Panc1 (cell line): ENCODE data around the gene MXRA8. TPM values are rescaled to one million over a fixed set of nuclear protein-coding genes. Genes with fewer than 3 reads are reported as not detected.

Experiments used
- ATAC-seq: fragments of 200-7000 bp; cut with Tn5 transposase; 2 replicates; pipeline ENCODE4 v1.9.1; 2020; ENCODE audit warnings: mild to moderate bottlenecking, moderate library complexity
- BruUV-seq: library from RNA; stranded (reverse); fragments of 400-500 nt; replicated peaks from 2 replicates; lab custom pipeline; 2021; lab: Mats Ljungman, UMichigan
- CTCF ChIA-PET: fragments of 300-600 bp; sonication (Branson Sonifier 250); formaldehyde crosslinking; loops from one replicate; lab custom pipeline; 2022; ENCODE audit warnings: antibody characterized with exemption; lab: Charles Lee
- POLR2A ChIA-PET: fragments of 300-600 bp; sonication (Branson Sonifier 250); formaldehyde crosslinking; loops from one replicate; lab custom pipeline; 2022; ENCODE audit warnings: antibody characterized with exemption; lab: Charles Lee
- DNase-seq: peaks from one replicate; pipeline ENCODE4 v3.0.0-alpha.2; 2010; ENCODE audit warnings: low read depth, low spot score
- H3K27ac ChIP-seq: 2 replicates; pipeline ENCODE4 v1.5.1; 2011; ENCODE audit warnings: mild to moderate bottlenecking, low read length, inconsistent platforms
- H3K27me3 ChIP-seq: fragments of 200-500 bp; sonication (Bioruptor generic); 2 replicates; pipeline ENCODE4 v1.6.0; 2014; ENCODE audit warnings: low read length, inconsistent platforms; ENCODE audit not compliant: control insufficient read depth, insufficient read depth
- H3K36me3 ChIP-seq: fragments of 200-500 bp; sonication (Bioruptor generic); 2 replicates; pipeline ENCODE4 v1.5.1; 2014; ENCODE audit warnings: inconsistent platforms, mild to moderate bottlenecking, low read length, moderate library complexity; ENCODE audit not compliant: control insufficient read depth, insufficient read depth
- H3K4me1 ChIP-seq: 2 replicates; pipeline ENCODE4 v1.5.1; 2011; ENCODE audit warnings: inconsistent platforms, mild to moderate bottlenecking, low read length, moderate library complexity; ENCODE audit not compliant: control insufficient read depth, insufficient read depth
- H3K4me3 ChIP-seq, 2 experiments: 2 replicates each; pipeline ENCODE4 v1.5.1; 2011 to 2012; ENCODE audit warnings: low read depth in 2 of 2, low read length in 2 of 2, mild to moderate bottlenecking in 2 of 2, inconsistent platforms in 1 of 2, moderate library complexity in 1 of 2
- H3K9me3 ChIP-seq: fragments of 200-500 bp; sonication (Bioruptor generic); 2 replicates; pipeline ENCODE4 v1.5.1; 2014; ENCODE audit warnings: low read depth, mild to moderate bottlenecking, inconsistent platforms, low read length, moderate library complexity; ENCODE audit not compliant: control insufficient read depth, insufficient read depth
- CTCF ChIP-seq: fragments of 450-650 bp; IDR thresholded peaks from 2 replicates; pipeline ENCODE4 v1.5.1; 2017; ENCODE audit warnings: mild to moderate bottlenecking
- POLR2AphosphoS5 ChIP-seq: IDR thresholded peaks from 2 replicates; pipeline ENCODE4 v1.6.1; 2012; ENCODE audit warnings: mild to moderate bottlenecking, low read depth, low read length, moderate library complexity
- SIN3A ChIP-seq: IDR thresholded peaks from 2 replicates; pipeline ENCODE4 v1.6.1; 2012; ENCODE audit warnings: low read depth, mild to moderate bottlenecking, low read length, moderate library complexity, borderline replicate concordance; ENCODE audit not compliant: insufficient read depth
- TCF7L2 ChIP-seq: IDR thresholded peaks from 2 replicates; pipeline ENCODE4 v1.6.1; 2011; ENCODE audit warnings: mild to moderate bottlenecking, low read depth, low read length, inconsistent platforms
- in situ Hi-C: cut with HindIII; loops from 2 replicates; pipeline ENCODE4 v1.10.0; 2016; ENCODE audit warnings: low sequenced_read_pairs, low pct_unique_long_range_greater_than_20kb
- intact Hi-C: fragments of 100-400 bp; cut with micrococcal nuclease; formaldehyde crosslinking; loops from one replicate; pipeline ENCODE4 v1.10.0; 2022; ENCODE audit not compliant: unreplicated experiment
- total RNA-seq: library from RNA; stranded (reverse); gene quantifications from one replicate; pipeline ENCODE4 v1.2.1, GENCODE V29; 2021; ENCODE audit not compliant: unreplicated experiment
- TF ChIP-seq, protein P1 (sequence below), 2 experiments: IDR thresholded peaks; 2 replicates each; pipeline ENCODE4 v1.6.1; 2011 to 2012; ENCODE audit warnings: low read depth in 2 of 2, control low read depth in 1 of 2, low read length in 1 of 2, mild to moderate bottlenecking in 1 of 2, moderate library complexity in 1 of 2; ENCODE audit not compliant: insufficient read depth in 1 of 2

MXRA8 gene
- total RNA-seq, 1 experiment from 2014 or later, result 96.0 TPM

DNA sequence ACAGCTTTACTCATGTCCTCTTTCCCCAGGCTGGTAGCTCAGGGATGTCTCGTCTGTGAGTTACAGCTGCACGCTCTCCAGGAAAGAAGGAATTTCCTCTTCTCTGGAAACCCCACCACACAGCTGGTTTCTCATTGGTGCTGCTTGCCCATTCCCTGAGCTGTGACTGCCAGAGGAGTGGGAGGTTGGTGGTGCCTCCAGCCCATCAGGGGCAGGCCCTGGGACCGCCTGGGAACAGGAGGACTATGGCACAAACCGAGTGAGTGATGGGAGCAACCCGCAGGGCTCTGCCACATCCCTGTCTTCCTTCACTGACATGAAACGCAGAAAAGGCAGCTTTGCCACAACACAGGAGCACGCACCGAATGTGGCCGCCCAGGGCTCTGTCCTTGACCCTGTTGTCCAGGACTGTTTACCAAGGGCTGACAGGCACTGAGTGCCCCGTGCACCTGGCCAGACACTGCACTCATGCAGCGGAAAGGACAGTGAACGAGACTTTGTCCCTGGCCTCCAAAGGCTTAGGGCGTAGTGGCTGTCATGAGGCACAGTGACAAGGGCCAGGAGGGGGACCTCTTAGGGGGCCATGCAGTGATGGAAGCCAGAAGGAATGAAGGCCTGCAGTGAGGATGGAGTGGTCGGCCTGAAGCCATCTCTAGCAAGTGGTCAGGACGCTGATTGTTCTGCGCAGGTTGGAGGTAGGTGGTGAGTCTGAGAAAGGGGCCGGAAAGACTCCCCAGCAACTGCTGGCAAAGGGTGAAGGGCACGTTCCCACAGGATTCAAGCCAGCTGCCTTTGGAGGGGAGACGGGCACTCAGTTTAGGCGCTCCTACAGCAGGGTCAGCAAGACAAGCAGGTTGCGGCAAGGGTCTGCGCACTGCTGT lies 42.5 kb upstream of the MXRA8 start:
- H3K4me3 ChIP-seq, result peak overlapping the region; percentile 93 to 94
- intact Hi-C loops, result loop anchor here (5.0 kb wide), 1 partner anchor 36 kb away; the partner anchor contains the start of gene VWA1
- TSS peak; percentile 93 for BruUV-seq
- peak overlapping the region; percentile 98 for H3K27ac ChIP-seq
- TF ChIP-seq, protein P1, sequence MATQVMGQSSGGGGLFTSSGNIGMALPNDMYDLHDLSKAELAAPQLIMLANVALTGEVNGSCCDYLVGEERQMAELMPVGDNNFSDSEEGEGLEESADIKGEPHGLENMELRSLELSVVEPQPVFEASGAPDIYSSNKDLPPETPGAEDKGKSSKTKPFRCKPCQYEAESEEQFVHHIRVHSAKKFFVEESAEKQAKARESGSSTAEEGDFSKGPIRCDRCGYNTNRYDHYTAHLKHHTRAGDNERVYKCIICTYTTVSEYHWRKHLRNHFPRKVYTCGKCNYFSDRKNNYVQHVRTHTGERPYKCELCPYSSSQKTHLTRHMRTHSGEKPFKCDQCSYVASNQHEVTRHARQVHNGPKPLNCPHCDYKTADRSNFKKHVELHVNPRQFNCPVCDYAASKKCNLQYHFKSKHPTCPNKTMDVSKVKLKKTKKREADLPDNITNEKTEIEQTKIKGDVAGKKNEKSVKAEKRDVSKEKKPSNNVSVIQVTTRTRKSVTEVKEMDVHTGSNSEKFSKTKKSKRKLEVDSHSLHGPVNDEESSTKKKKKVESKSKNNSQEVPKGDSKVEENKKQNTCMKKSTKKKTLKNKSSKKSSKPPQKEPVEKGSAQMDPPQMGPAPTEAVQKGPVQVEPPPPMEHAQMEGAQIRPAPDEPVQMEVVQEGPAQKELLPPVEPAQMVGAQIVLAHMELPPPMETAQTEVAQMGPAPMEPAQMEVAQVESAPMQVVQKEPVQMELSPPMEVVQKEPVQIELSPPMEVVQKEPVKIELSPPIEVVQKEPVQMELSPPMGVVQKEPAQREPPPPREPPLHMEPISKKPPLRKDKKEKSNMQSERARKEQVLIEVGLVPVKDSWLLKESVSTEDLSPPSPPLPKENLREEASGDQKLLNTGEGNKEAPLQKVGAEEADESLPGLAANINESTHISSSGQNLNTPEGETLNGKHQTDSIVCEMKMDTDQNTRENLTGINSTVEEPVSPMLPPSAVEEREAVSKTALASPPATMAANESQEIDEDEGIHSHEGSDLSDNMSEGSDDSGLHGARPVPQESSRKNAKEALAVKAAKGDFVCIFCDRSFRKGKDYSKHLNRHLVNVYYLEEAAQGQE (IDR thresholded peaks at IDR 0.05; ENCODE audit: insufficient read depth in 1 of 2, low read depth in 2 of 2, low read length in 1 of 2), result peak in 1 of 2 experiments; percentile 40; a peak in 1 of 4 replicates
- TF ChIP-seq POLR2AphosphoS5 (peak; percentile 62), SIN3A (no peak), CTCF (no peak), TCF7L2 (no peak)
- H3K36me3 ChIP-seq, result peaks cover 13% of the 10 kb centered on the region
- ChIA-PET POLR2A (interaction anchor here (0.6 kb wide), 1 partner anchor 102 kb away, joined by 5 read pairs; no protein-coding TSS in a partner anchor), CTCF (no interaction called here)
- in situ Hi-C loops, result no loop called here
- H3K9me3 ChIP-seq, result no peaks in the 10 kb centered on the region
- peaks cover 54% of the 10 kb centered on the region for H3K4me1 ChIP-seq
- no peaks in the 10 kb centered on the region for H3K27me3 ChIP-seq
- DNase-seq (no peak), ATAC-seq (peak; percentile 3)

DNA sequence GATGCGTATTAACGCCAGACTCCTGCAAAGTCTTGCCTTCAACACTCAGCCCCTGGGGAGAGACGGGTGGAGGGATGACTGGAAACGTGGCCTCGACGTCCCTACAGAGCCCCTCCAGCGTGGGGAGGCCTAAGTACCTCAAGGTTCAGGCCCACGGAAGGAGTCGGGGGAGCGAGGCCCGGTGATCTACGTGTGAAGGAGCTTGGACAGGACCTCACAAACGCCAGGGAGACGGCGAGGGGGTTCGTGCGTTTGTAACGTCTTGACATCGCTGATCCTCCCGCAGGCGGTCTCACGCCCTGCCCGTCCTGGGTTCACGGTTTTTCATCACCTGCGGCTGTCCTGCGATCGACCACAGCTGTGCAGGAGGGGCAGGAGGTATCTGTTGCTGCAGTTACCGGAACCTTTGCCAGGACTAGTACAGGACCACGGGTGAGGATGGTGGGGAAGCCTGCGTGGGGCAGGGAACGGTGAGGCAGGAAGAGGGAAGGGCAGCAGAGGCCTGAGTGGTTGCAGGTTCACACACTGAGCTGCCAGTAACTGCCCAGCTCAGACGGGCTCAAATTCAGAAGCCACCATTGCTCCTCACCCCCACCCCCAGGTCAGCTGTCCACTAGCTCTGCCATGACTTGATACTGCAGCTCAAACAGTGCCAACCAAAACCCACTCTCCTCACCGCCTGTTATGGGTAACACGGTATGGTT lies 41.7 kb upstream of the MXRA8 start:
- in situ Hi-C loops, result no loop called here
- BruUV-seq, result no TSS peak
- Histone ChIP-seq H3K9me3 (no peaks in the 10 kb centered on the region), H3K36me3 (peaks cover 7% of the 10 kb centered on the region), H3K4me3 (peak overlapping the region; percentile 93 to 94), H3K27me3 (no peaks in the 10 kb centered on the region), H3K4me1 (peaks cover 47% of the 10 kb centered on the region), H3K27ac (peak overlapping the region; percentile 98)
- intact Hi-C loops, result loop anchor here (5.0 kb wide), 1 partner anchor 37 kb away; the partner anchor contains the start of gene VWA1
- POLR2A ChIA-PET, result interaction anchor here (0.6 kb wide), 1 partner anchor 103 kb away, joined by 5 read pairs; no protein-coding TSS in a partner anchor
- DNase-seq (no peak), ATAC-seq (peak; percentile 0)
- TF ChIP-seq, protein P1 (IDR thresholded peaks at IDR 0.05; ENCODE audit: insufficient read depth in 1 of 2, low read depth in 2 of 2, low read length in 1 of 2), result no peak
- TF ChIP-seq TCF7L2 (no peak), POLR2AphosphoS5 (peak; percentile 28), CTCF (no peak)
- CTCF ChIA-PET, result no interaction called here
